ENCODE data around the gene FAM135A.
"Not testable (repeated sequence)": the region's sequence is repeated elsewhere in the genome, so short reads cannot be mapped to it uniquely, and the experiment has no call there.

FAM135A gene

GRCh38 chr6:70470510-70470909, 57.2 kb downstream of the FAM135A start:
- Histone ChIP-seq H3K36me3 (ENCODE audit: insufficient read depth, low read length) (peaks cover 32% of the 10 kb centered on the region), H3K4me1 (ENCODE audit: insufficient read depth, low read length) (peaks cover 16% of the 10 kb centered on the region)
- 100% methylated on average over 3 of the region's 3 CpGs for WGBS
- H3K9ac ChIP-seq (ENCODE audit: low read depth, low read length); H3K27me3 ChIP-seq (ENCODE audit: insufficient read depth, low read length); H3K27ac ChIP-seq (ENCODE audit: low read depth, low read length); H3K4me3 ChIP-seq (ENCODE audit: low read length); H3K9me3 ChIP-seq (ENCODE audit: insufficient read depth, low read depth, low read length): not testable (repeated sequence)

DNA sequence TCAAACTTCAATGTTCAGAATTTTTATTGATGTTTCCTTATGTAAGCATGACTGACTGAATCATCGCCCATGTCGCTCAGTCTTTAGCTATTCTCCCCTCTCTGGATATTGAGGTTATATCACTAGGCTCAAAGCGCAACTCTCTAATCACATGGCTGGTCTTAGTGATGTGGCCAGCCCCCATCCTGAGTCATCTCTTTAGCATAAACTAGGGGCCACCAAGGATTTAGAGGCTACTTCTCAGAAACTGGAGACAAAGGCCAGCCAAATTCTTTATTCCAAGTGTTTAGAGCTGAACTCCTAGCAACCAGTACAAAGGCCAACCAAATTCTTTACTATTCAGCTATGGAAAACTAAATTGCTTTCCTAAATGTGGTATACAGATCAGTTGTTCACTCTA, 61.4 kb downstream of the FAM135A start:
- 84% methylated on average over 3 of the region's 3 CpGs for WGBS
- peak overlapping the region; percentile 7; the same call in 1 of the 2 replicates for H3K9ac ChIP-seq (ENCODE audit: low read depth, low read length)

GRCh38 chr6:70479236-70479635, 65.9 kb downstream of the FAM135A start:
- Histone ChIP-seq H3K27ac (ENCODE audit: low read depth, low read length) (no peak overlapping the region), H3K36me3 (ENCODE audit: insufficient read depth, low read length) (peaks cover 78% of the 10 kb centered on the region), H3K4me3 (ENCODE audit: low read length) (no peak overlapping the region), H3K9ac (ENCODE audit: low read depth, low read length) (no peak overlapping the region), H3K27me3 (ENCODE audit: insufficient read depth, low read length) (no peaks in the 10 kb centered on the region), H3K9me3 (ENCODE audit: insufficient read depth, low read depth, low read length) (no peaks in the 10 kb centered on the region; the same call in 1 of the 2 replicates), H3K4me1 (ENCODE audit: insufficient read depth, low read length) (peaks cover 15% of the 10 kb centered on the region)
- WGBS: 98% methylated on average over 4 of the region's 4 CpGs

More for the DNA sequence above, 61.4 kb downstream of the FAM135A start:
- H3K9me3 ChIP-seq (ENCODE audit: insufficient read depth, low read depth, low read length): no peaks in the 10 kb centered on the region; the same call in 1 of the 2 replicates
- no peak overlapping the region for H3K4me3 ChIP-seq (ENCODE audit: low read length)
- H3K27ac ChIP-seq (ENCODE audit: low read depth, low read length): peak overlapping the region; percentile 68
- no peaks in the 10 kb centered on the region for H3K27me3 ChIP-seq (ENCODE audit: insufficient read depth, low read length)
- H3K4me1 ChIP-seq (ENCODE audit: insufficient read depth, low read length): peaks cover 18% of the 10 kb centered on the region
- peaks cover 59% of the 10 kb centered on the region for H3K36me3 ChIP-seq (ENCODE audit: insufficient read depth, low read length)

DNA sequence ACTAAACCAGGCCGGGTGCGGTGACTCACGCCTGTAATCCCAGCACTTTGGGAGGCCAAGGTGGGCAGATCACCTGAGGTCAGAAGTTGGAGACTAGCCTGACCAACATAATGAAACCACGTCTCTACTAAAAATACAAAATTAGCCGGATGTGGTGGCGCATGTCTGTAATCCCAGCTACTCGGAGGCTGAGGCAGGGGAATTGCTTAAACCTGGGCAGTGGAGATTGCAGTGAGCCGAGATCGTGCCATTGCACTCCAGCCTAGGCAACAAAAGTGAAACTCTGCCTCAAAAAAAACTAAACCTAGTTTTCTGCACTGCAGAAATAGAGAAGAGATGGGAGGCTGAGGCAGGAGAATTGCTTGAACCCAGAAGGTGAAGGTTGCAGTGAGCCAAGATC, 73.3 kb downstream of the FAM135A start:
- WGBS: 93% methylated on average over 9 of the region's 9 CpGs
- H3K9me3 ChIP-seq (ENCODE audit: insufficient read depth, low read depth, low read length); H3K4me3 ChIP-seq (ENCODE audit: low read length); H3K27me3 ChIP-seq (ENCODE audit: insufficient read depth, low read length); H3K9ac ChIP-seq (ENCODE audit: low read depth, low read length); H3K27ac ChIP-seq (ENCODE audit: low read depth, low read length); H3K4me1 ChIP-seq (ENCODE audit: insufficient read depth, low read length): not testable (repeated sequence)
- H3K36me3 ChIP-seq (ENCODE audit: insufficient read depth, low read length): peaks cover 65% of the 10 kb centered on the region

DNA sequence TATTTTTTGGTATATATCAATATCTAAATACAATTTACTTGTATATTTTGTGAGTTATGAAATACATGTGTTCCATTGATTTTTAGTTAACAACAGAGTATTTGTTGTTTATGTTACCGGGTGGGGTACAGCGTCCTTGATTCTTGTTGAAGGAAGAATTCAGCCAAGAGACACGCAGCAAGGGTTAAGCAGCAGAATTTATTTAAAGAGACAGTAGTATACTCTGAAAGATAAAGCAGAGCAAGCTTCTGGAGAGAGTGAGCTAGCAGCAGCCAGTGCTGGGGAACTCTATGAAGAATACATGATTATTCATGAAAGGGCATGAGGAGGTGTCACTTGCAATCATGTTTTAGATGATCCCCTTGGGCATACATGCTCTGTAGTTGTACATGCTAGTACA, 76.1 kb downstream of the FAM135A start:
- WGBS: 94% methylated on average over 3 of the region's 3 CpGs

DNA sequence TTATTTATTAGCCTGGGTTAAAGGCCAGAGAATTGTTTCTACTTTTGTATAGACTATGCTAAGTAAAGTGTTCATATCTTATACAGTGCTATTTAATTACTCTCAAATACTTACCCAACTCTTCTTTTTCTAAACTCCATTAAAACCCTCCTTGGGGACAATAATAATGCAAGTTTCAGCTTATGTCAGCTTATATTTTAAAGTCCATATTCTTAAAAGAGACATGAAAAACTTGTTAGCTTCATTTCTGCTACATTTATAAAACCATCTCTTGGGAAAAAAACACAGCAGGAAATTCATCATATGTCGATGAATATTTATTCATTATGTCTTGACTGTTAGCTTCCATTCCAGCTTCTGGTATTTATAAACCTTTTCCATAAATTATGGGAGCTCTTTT, 81.5 kb downstream of the FAM135A start:
- Histone ChIP-seq H3K4me1 (ENCODE audit: insufficient read depth, low read length) (no peaks in the 10 kb centered on the region), H3K27me3 (ENCODE audit: insufficient read depth, low read length) (no peaks in the 10 kb centered on the region), H3K36me3 (ENCODE audit: insufficient read depth, low read length) (peaks cover 31% of the 10 kb centered on the region), H3K9ac (ENCODE audit: low read depth, low read length) (no peak overlapping the region), H3K27ac (ENCODE audit: low read depth, low read length) (no peak overlapping the region), H3K9me3 (ENCODE audit: insufficient read depth, low read depth, low read length) (no peaks in the 10 kb centered on the region), H3K4me3 (ENCODE audit: low read length) (no peak overlapping the region)
- WGBS: 89% methylated on average over 1 of the region's 1 CpG

More for the DNA sequence above, 76.1 kb downstream of the FAM135A start:
- Histone ChIP-seq H3K9me3 (ENCODE audit: insufficient read depth, low read depth, low read length) (no peaks in the 10 kb centered on the region), H3K4me3 (ENCODE audit: low read length) (no peak overlapping the region), H3K36me3 (ENCODE audit: insufficient read depth, low read length) (peaks cover 56% of the 10 kb centered on the region), H3K27me3 (ENCODE audit: insufficient read depth, low read length) (no peaks in the 10 kb centered on the region), H3K4me1 (ENCODE audit: insufficient read depth, low read length) (no peaks in the 10 kb centered on the region), H3K9ac (ENCODE audit: low read depth, low read length) (no peak overlapping the region), H3K27ac (ENCODE audit: low read depth, low read length) (no peak overlapping the region)

DNA sequence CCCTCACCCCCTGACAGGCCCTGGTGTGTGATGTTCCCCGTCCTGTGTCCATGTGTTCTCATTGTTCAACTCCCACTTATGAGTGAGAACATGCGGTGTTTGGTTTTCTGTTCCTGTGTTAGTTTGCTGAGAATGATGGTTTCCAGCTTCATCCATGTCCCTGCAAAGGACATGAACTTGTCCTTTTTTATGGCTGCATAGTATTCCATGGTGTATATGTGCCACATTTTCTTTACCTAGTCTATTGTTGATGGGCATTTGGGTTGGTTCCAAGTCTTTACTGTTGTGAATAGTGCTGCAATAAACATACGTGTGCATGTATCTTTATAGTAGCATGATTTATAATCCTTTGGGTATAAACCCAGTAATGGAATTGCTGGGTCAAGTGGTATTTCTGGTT, 82.5 kb downstream of the FAM135A start:
- H3K9ac ChIP-seq (ENCODE audit: low read depth, low read length): not testable (repeated sequence)
- 98% methylated on average over 2 of the region's 3 CpGs for WGBS
- H3K36me3 ChIP-seq (ENCODE audit: insufficient read depth, low read length): peaks cover 27% of the 10 kb centered on the region

GRCh38 chr6:70502484-70502883, 89.2 kb downstream of the FAM135A start:
- no peak overlapping the region for H3K9ac ChIP-seq (ENCODE audit: low read depth, low read length)
- WGBS: 93% methylated on average over 3 of the region's 3 CpGs
- no peaks in the 10 kb centered on the region for H3K27me3 ChIP-seq (ENCODE audit: insufficient read depth, low read length)
- no peak overlapping the region for H3K4me3 ChIP-seq (ENCODE audit: low read length)
- peaks cover 23% of the 10 kb centered on the region for H3K9me3 ChIP-seq (ENCODE audit: insufficient read depth, low read depth, low read length)
- peaks cover 45% of the 10 kb centered on the region for H3K36me3 ChIP-seq (ENCODE audit: insufficient read depth, low read length)
- H3K4me1 ChIP-seq (ENCODE audit: insufficient read depth, low read length): no peaks in the 10 kb centered on the region
- no peak overlapping the region for H3K27ac ChIP-seq (ENCODE audit: low read depth, low read length)

More for the DNA sequence above, 82.5 kb downstream of the FAM135A start:
- not testable (repeated sequence) for H3K9me3 ChIP-seq (ENCODE audit: insufficient read depth, low read depth, low read length); H3K4me3 ChIP-seq (ENCODE audit: low read length); H3K27ac ChIP-seq (ENCODE audit: low read depth, low read length); H3K4me1 ChIP-seq (ENCODE audit: insufficient read depth, low read length); H3K27me3 ChIP-seq (ENCODE audit: insufficient read depth, low read length)

- H3K9me3 ChIP-seq (ENCODE audit: insufficient read depth, low read depth, low read length): peaks cover 23% of the 10 kb centered on the region
- WGBS: 100% methylated on average over 1 of the region's 1 CpG
- H3K4me1 ChIP-seq (ENCODE audit: insufficient read depth, low read length): no peaks in the 10 kb centered on the region
- no peaks in the 10 kb centered on the region for H3K27me3 ChIP-seq (ENCODE audit: insufficient read depth, low read length)
- H3K27ac ChIP-seq (ENCODE audit: low read depth, low read length): no peak overlapping the region
- peaks cover 45% of the 10 kb centered on the region for H3K36me3 ChIP-seq (ENCODE audit: insufficient read depth, low read length)
- no peak overlapping the region for H3K4me3 ChIP-seq (ENCODE audit: low read length)
- H3K9ac ChIP-seq (ENCODE audit: low read depth, low read length): no peak overlapping the region
These were observed 90.6 kb downstream of the FAM135A start for GRCh38 chr6:70503813-70504465.

- H3K36me3 ChIP-seq (ENCODE audit: insufficient read depth, low read length): peaks cover 45% of the 10 kb centered on the region
- H3K9ac ChIP-seq (ENCODE audit: low read depth, low read length): no peak overlapping the region
- peaks cover 23% of the 10 kb centered on the region for H3K9me3 ChIP-seq (ENCODE audit: insufficient read depth, low read depth, low read length)
- no peak overlapping the region for H3K27ac ChIP-seq (ENCODE audit: low read depth, low read length)
- WGBS: 97% methylated on average over 2 of the region's 2 CpGs
- H3K27me3 ChIP-seq (ENCODE audit: insufficient read depth, low read length): no peaks in the 10 kb centered on the region
- no peaks in the 10 kb centered on the region for H3K4me1 ChIP-seq (ENCODE audit: insufficient read depth, low read length)
- H3K4me3 ChIP-seq (ENCODE audit: low read length): no peak overlapping the region
These were observed 93.0 kb downstream of the FAM135A start for GRCh38 chr6:70506321-70506720.

GRCh38 chr6:70507161-70507560, 93.9 kb downstream of the FAM135A start:
- Histone ChIP-seq H3K9me3 (ENCODE audit: insufficient read depth, low read depth, low read length) (peaks cover 22% of the 10 kb centered on the region), H3K36me3 (ENCODE audit: insufficient read depth, low read length) (peaks cover 41% of the 10 kb centered on the region), H3K4me3 (ENCODE audit: low read length) (no peak overlapping the region), H3K4me1 (ENCODE audit: insufficient read depth, low read length) (no peaks in the 10 kb centered on the region), H3K27ac (ENCODE audit: low read depth, low read length) (no peak overlapping the region), H3K27me3 (ENCODE audit: insufficient read depth, low read length) (no peaks in the 10 kb centered on the region), H3K9ac (ENCODE audit: low read depth, low read length) (no peak overlapping the region)
- 100% methylated on average over 1 of the region's 1 CpG for WGBS

DNA sequence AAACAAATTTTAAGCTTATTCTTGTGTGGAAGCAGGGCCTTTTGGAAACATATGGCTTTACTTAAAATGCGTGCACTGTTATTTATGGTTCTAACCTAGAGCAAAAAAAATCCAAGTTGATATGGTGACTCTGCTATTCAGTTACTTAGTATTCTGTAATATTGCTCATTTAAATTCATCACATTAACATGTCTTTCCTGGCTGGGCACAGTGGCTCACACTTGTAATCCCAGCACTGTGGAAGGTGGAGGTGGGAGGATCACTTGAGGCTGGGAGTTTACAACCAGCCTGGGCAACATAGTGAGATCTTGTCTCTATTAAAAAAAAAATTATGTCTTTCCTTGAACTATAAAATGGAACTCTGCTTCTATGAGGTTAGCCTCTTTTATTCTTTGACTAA, 95.6 kb downstream of the FAM135A start:
- Histone ChIP-seq H3K36me3 (ENCODE audit: insufficient read depth, low read length) (peaks cover 23% of the 10 kb centered on the region), H3K9me3 (ENCODE audit: insufficient read depth, low read depth, low read length) (peaks cover 5% of the 10 kb centered on the region), H3K27me3 (ENCODE audit: insufficient read depth, low read length) (no peaks in the 10 kb centered on the region), H3K4me3 (ENCODE audit: low read length) (no peak overlapping the region), H3K9ac (ENCODE audit: low read depth, low read length) (no peak overlapping the region), H3K27ac (ENCODE audit: low read depth, low read length) (no peak overlapping the region), H3K4me1 (ENCODE audit: insufficient read depth, low read length) (no peaks in the 10 kb centered on the region)
- WGBS: 100% methylated on average over 1 of the region's 1 CpG
